Measurements from ENCODE around the gene AGBL2.

Gene AGBL2

GRCh38 chr11:47731475-47731874, 16.3 kb upstream of the AGBL2 start:
- H3K4me3 ChIP-seq (ENCODE audit: low read length, poor library complexity, severe bottlenecking): no peak overlapping the region
- no peaks in the 10 kb centered on the region for H3K9me2 ChIP-seq (replicated peaks; ENCODE audit: low read depth, low read length)
- no peaks in the 10 kb centered on the region for H3K79me2 ChIP-seq (ENCODE audit: insufficient read depth, low read length)
- no peak overlapping the region for H3K4me2 ChIP-seq (ENCODE audit: low read depth, low read length, poor library complexity, severe bottlenecking)
- H3K4me1 ChIP-seq (ENCODE audit: insufficient read depth, low read length, poor library complexity, severe bottlenecking): no peaks in the 10 kb centered on the region
- no peaks in the 10 kb centered on the region for H3K9me3 ChIP-seq (ENCODE audit: insufficient read depth, low read depth, low read length)
- H3K9ac ChIP-seq (ENCODE audit: low read depth, low read length, poor library complexity, severe bottlenecking): no peak overlapping the region
- H3K27me3 ChIP-seq (ENCODE audit: insufficient read depth, low read length, poor library complexity, severe bottlenecking): no peaks in the 10 kb centered on the region
- H3K36me3 ChIP-seq (ENCODE audit: insufficient read depth, low read length): peaks cover 95% of the 10 kb centered on the region
- no peak overlapping the region for H2AFZ ChIP-seq (ENCODE audit: low read length)
- H4K20me1 ChIP-seq (ENCODE audit: insufficient read depth, low read length, poor library complexity, severe bottlenecking): no peaks in the 10 kb centered on the region
- no peaks in the 10 kb centered on the region for H3F3A ChIP-seq (ENCODE audit: low read depth)
- no peak for TF ChIP-seq EZH2phosphoT487 (IDR thresholded peaks at IDR 0.05; ENCODE audit: borderline replicate concordance)
- TF ChIP-seq, protein P1, sequence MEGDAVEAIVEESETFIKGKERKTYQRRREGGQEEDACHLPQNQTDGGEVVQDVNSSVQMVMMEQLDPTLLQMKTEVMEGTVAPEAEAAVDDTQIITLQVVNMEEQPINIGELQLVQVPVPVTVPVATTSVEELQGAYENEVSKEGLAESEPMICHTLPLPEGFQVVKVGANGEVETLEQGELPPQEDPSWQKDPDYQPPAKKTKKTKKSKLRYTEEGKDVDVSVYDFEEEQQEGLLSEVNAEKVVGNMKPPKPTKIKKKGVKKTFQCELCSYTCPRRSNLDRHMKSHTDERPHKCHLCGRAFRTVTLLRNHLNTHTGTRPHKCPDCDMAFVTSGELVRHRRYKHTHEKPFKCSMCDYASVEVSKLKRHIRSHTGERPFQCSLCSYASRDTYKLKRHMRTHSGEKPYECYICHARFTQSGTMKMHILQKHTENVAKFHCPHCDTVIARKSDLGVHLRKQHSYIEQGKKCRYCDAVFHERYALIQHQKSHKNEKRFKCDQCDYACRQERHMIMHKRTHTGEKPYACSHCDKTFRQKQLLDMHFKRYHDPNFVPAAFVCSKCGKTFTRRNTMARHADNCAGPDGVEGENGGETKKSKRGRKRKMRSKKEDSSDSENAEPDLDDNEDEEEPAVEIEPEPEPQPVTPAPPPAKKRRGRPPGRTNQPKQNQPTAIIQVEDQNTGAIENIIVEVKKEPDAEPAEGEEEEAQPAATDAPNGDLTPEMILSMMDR (conservative IDR thresholded peaks at IDR 0.05; ENCODE audit: low read length): no peak

GRCh38 chr11:47726878-47727514, 11.8 kb upstream of the AGBL2 start:
- Histone ChIP-seq H3K79me2 (ENCODE audit: insufficient read depth, low read length) (no peaks in the 10 kb centered on the region), H3K36me3 (ENCODE audit: insufficient read depth, low read length) (peaks cover 99% of the 10 kb centered on the region; the same call in 1 of the 2 replicates), H3K9ac (ENCODE audit: low read depth, low read length, poor library complexity, severe bottlenecking) (no peak overlapping the region), H3F3A (ENCODE audit: low read depth) (peaks cover 5% of the 10 kb centered on the region; the same call in 1 of the 2 replicates), H3K9me2 (replicated peaks; ENCODE audit: low read depth, low read length) (no peaks in the 10 kb centered on the region), H4K20me1 (ENCODE audit: insufficient read depth, low read length, poor library complexity, severe bottlenecking) (no peaks in the 10 kb centered on the region), H3K4me3 (ENCODE audit: low read length, poor library complexity, severe bottlenecking) (no peak overlapping the region), H3K9me3 (ENCODE audit: insufficient read depth, low read depth, low read length) (no peaks in the 10 kb centered on the region), H2AFZ (ENCODE audit: low read length) (no peak overlapping the region), H3K27me3 (ENCODE audit: insufficient read depth, low read length, poor library complexity, severe bottlenecking) (no peaks in the 10 kb centered on the region), H3K4me2 (ENCODE audit: low read depth, low read length, poor library complexity, severe bottlenecking) (no peak overlapping the region), H3K4me1 (ENCODE audit: insufficient read depth, low read length, poor library complexity, severe bottlenecking) (no peaks in the 10 kb centered on the region)
- TF ChIP-seq EZH2phosphoT487 (IDR thresholded peaks at IDR 0.05; ENCODE audit: borderline replicate concordance): no peak
- TF ChIP-seq, protein P1 (conservative IDR thresholded peaks at IDR 0.05; ENCODE audit: low read length): no peak

GRCh38 chr11:47726118-47726442, 10.9 kb upstream of the AGBL2 start:
- Histone ChIP-seq H3K4me2 (ENCODE audit: low read depth, low read length, poor library complexity, severe bottlenecking) (no peak overlapping the region), H4K20me1 (ENCODE audit: insufficient read depth, low read length, poor library complexity, severe bottlenecking) (no peaks in the 10 kb centered on the region), H3K4me3 (ENCODE audit: low read length, poor library complexity, severe bottlenecking) (no peak overlapping the region), H3F3A (ENCODE audit: low read depth) (peaks cover 5% of the 10 kb centered on the region; the same call in 1 of the 2 replicates), H3K9ac (ENCODE audit: low read depth, low read length, poor library complexity, severe bottlenecking) (no peak overlapping the region), H2AFZ (ENCODE audit: low read length) (no peak overlapping the region), H3K27me3 (ENCODE audit: insufficient read depth, low read length, poor library complexity, severe bottlenecking) (no peaks in the 10 kb centered on the region), H3K9me2 (replicated peaks; ENCODE audit: low read depth, low read length) (no peaks in the 10 kb centered on the region), H3K9me3 (ENCODE audit: insufficient read depth, low read depth, low read length) (no peaks in the 10 kb centered on the region), H3K36me3 (ENCODE audit: insufficient read depth, low read length) (peaks cover 95% of the 10 kb centered on the region; the same call in 1 of the 2 replicates), H3K4me1 (ENCODE audit: insufficient read depth, low read length, poor library complexity, severe bottlenecking) (no peaks in the 10 kb centered on the region), H3K79me2 (ENCODE audit: insufficient read depth, low read length) (no peaks in the 10 kb centered on the region)
- TF ChIP-seq, protein P1 (conservative IDR thresholded peaks at IDR 0.05; ENCODE audit: low read length): no peak
- TF ChIP-seq EZH2phosphoT487 (IDR thresholded peaks at IDR 0.05; ENCODE audit: borderline replicate concordance): no peak
